K562 (cell line): Measurements from ENCODE around the gene ILKAP. TPM values are rescaled to one million over a fixed set of nuclear protein-coding genes. Genes with fewer than 3 reads are reported as not detected.
A peak's percentile ranks its signal among the peaks of the same experiment; 100 is the strongest.

ENCODE experiments used
- ATAC-seq: fragments of 200-7000 bp; cut with Tn5 transposase; 3 replicates; pipeline ENCODE4 v1.9.1; 2020; ENCODE audit warnings: moderate library complexity
- BruUV-seq: library from RNA; stranded (reverse); fragments of 400-500 nt; replicated peaks from 2 replicates; lab custom pipeline; 2021; lab: Mats Ljungman, UMichigan
- CTCF ChIA-PET: fragments of 300-600 bp; formaldehyde crosslinking; extraction: SDS; loops from one replicate; lab custom pipeline; 2021; ENCODE audit warnings: low intra/inter-chr PET ratio; lab: Yijun Ruan, JAX
- POLR2A ChIA-PET: fragments of 300-600, 350-650 bp; sonication (Branson Sonifier 250); formaldehyde crosslinking; extraction: SDS; loops from one replicate; lab custom pipeline; 2021; ENCODE audit warnings: antibody characterized with exemption, inconsistent platforms; lab: Yijun Ruan, JAX
- DNase-seq, 4 experiments: peaks; one replicate each; pipeline versions ENCODE4 v3.0.0 to v3.0.0-alpha.2; 2011 to 2018; ENCODE audit warnings: low spot score in 3 of 4, mixed read lengths in 3 of 4; ENCODE audit errors: extremely low read depth in 1 of 4
- FAIRE-seq: peaks from 2 replicates; lab custom pipeline; 2011; peaks lifted over from hg19 to GRCh38; lab: Jason Lieb, UNC
- H2AFZ ChIP-seq: 2 replicates; pipeline ENCODE4 v1.6.0; 2011; ENCODE audit warnings: low read depth, low read length, control low read depth, inconsistent platforms
- H3K27ac ChIP-seq: fragments of 200-600 bp; 3 replicates; pipeline ENCODE4 v1.8.0; 2011; ENCODE audit warnings: low read depth, mild to moderate bottlenecking, control low read depth, inconsistent platforms, low read length, moderate library complexity, mixed read lengths; ENCODE audit errors: extremely low read depth
- H3K27me3 ChIP-seq, 2 experiments: fragments of 300-600 bp in 1 of 2; 2 replicates in 1 of 2; 3 replicates in 1 of 2; pipeline versions ENCODE4 v1.6.0 to v1.8.0; 2011; ENCODE audit warnings: inconsistent platforms in 2 of 2, low read length in 2 of 2, mild to moderate bottlenecking in 1 of 2, mixed read lengths in 1 of 2, moderate library complexity in 1 of 2; ENCODE audit not compliant: control insufficient read depth in 2 of 2, insufficient read depth in 2 of 2
- H3K36me3 ChIP-seq: fragments of 300-600 bp; 3 replicates; pipeline ENCODE4 v1.8.0; 2011; ENCODE audit warnings: mild to moderate bottlenecking, low read length, inconsistent platforms; ENCODE audit not compliant: control insufficient read depth, insufficient read depth
- H3K4me1 ChIP-seq, 2 experiments: fragments of 200-600 bp in 1 of 2; replicated peaks in 1 of 2; 2 replicates in 1 of 2; 3 replicates in 1 of 2; pipeline versions ENCODE4 v1.5.1 to v1.8.0; 2011; ENCODE audit warnings: inconsistent platforms in 2 of 2, low read length in 2 of 2, mild to moderate bottlenecking in 1 of 2, mixed read lengths in 1 of 2, moderate library complexity in 1 of 2; ENCODE audit not compliant: control insufficient read depth in 2 of 2, insufficient read depth in 2 of 2
- H3K4me2 ChIP-seq: 2 replicates; pipeline ENCODE4 v1.6.1; 2011; ENCODE audit warnings: low read length, control low read depth, inconsistent platforms, mixed read lengths; ENCODE audit not compliant: insufficient read depth
- H3K4me3 ChIP-seq: fragments of 200-600 bp; sonication (generic), shearing (Covaris generic); 2 replicates; pipeline ENCODE4 v1.5.1; 2016; ENCODE audit warnings: control low read depth, inconsistent platforms
- H3K79me2 ChIP-seq: fragments of 200-600 bp; 3 replicates; pipeline ENCODE4 v1.8.0; 2011; ENCODE audit warnings: low read length, inconsistent platforms; ENCODE audit not compliant: control insufficient read depth, insufficient read depth
- H3K9ac ChIP-seq, 2 experiments: 2 replicates each; pipeline versions ENCODE4 v1.6.0 to v1.6.1; 2011; ENCODE audit warnings: low read depth in 2 of 2, low read length in 2 of 2, control low read depth in 1 of 2, inconsistent platforms in 1 of 2, mild to moderate bottlenecking in 1 of 2, mixed read lengths in 1 of 2; ENCODE audit not compliant: insufficient read depth in 1 of 2
- H3K9me1 ChIP-seq: one replicate; pipeline ENCODE4 v1.6.0; 2011; ENCODE audit warnings: inconsistent platforms, mild to moderate bottlenecking, low read length, moderate library complexity; ENCODE audit not compliant: control insufficient read depth, insufficient read depth
- H3K9me3 ChIP-seq: replicated peaks from 2 replicates; pipeline ENCODE4 v1.5.1; 2011; ENCODE audit warnings: low read depth, low read length, inconsistent platforms; ENCODE audit not compliant: control insufficient read depth, insufficient read depth
- H4K20me1 ChIP-seq: replicated peaks from 2 replicates; pipeline ENCODE4 v1.6.1; 2011; ENCODE audit warnings: low read length, inconsistent platforms, mixed read lengths; ENCODE audit not compliant: control insufficient read depth, insufficient read depth
- E2F6 ChIP-seq, 2 experiments: IDR thresholded peaks; 2 replicates each; pipeline ENCODE4 v1.6.1; 2011; ENCODE audit warnings: borderline replicate concordance in 1 of 2, control low read depth in 1 of 2, low read depth in 1 of 2, low read length in 1 of 2, mild to moderate bottlenecking in 1 of 2, mixed read lengths in 1 of 2, moderate library complexity in 1 of 2; ENCODE audit not compliant: insufficient read depth in 1 of 2, insufficient read length in 1 of 2, poor library complexity in 1 of 2, severe bottlenecking in 1 of 2; ENCODE audit errors: extremely low read depth in 1 of 2
- OTX1 ChIP-seq: fragments of 450-650 bp; formaldehyde crosslinking; IDR thresholded peaks from 2 replicates; pipeline ENCODE4 v1.4.0; 2022; ENCODE audit warnings: mild to moderate bottlenecking
- whole genome bisulfite sequencing: fragments of 100-300 bp; shearing (Covaris generic); methylation state at CpG from one replicate; pipeline ENCODE4 v1.1.6; 2016; ENCODE audit warnings: low coverage, mixed read lengths; ENCODE audit not compliant: insufficient coverage; ENCODE audit errors: missing lambda C conversion rate; 5-methylcytosine and 5-hydroxymethylcytosine counted together
- in situ Hi-C: fragments of 300-500 bp; cut with MboI; formaldehyde crosslinking; loops from 4 replicates; pipeline ENCODE4 v1.15.0; 2018; ENCODE audit warnings: inconsistent platforms, mixed read lengths
- intact Hi-C: fragments of 100-400 bp; cut with micrococcal nuclease; formaldehyde crosslinking; loops from 2 replicates; pipeline ENCODE4 v1.14.2; 2022
- polyA plus RNA-seq, 8 experiments: library from polyadenylated mRNA; depleted of rRNA in 4 of 8; stranded (reverse) in 5 of 8; unstranded in 3 of 8; fragments of >200 nt; fragmentation: Nextera tagmentation in 2 of 8; fragmentation: Illumina TruSeq in 1 of 8; extraction: Ambion mirVana in 2 of 8; extraction: Trizol in 1 of 8; gene quantifications; 2 replicates each; pipeline versions ENCODE4 v1.2.1 to v1.2.3, GENCODE V29; 2011 to 2014; ENCODE audit warnings: inconsistent platforms in 1 of 8, missing spikeins in 1 of 8
- total RNA-seq, 7 experiments: library from RNA; depleted of rRNA in 6 of 7; stranded (reverse); fragments of >200 nt in 6 of 7; fragmentation: Illumina TruSeq in 2 of 7; extraction: Trizol in 2 of 7; gene quantifications; 2 replicates each; pipeline versions ENCODE4 v1.2.1 to v1.2.3, GENCODE V29; 2011 to 2021; ENCODE audit warnings: low replicate concordance in 1 of 7

Gene ILKAP
- total and polyA plus RNA-seq, 9 of the 15 experiments (the other 6 are each of a cell fraction or from before 2014, with no cell fraction given): 3.1 to 43.9 (median 20.7) TPM

GRCh38 chr2:238130696-238131628 lies 72.5 kb downstream of the ILKAP start:
- Histone ChIP-seq H3K27me3 (peaks cover 5 to 49% of the 10 kb centered on the region in 2 experiments; a peak in 4 of 5 replicates), H4K20me1 (no peaks in the 10 kb centered on the region), H3K36me3 (no peaks in the 10 kb centered on the region), H3K9me3 (0 out of 2 replicates have a peak, but pooled peaks cover 2% of the 10 kb centered on the region), H3K27ac (no peak overlapping the region), H2AFZ (no peak overlapping the region), H3K4me1 (peaks cover 0 to 53% of the 10 kb centered on the region in 2 experiments; a peak in 3 of 5 replicates), H3K79me2 (no peaks in the 10 kb centered on the region), H3K4me2 (no peak overlapping the region), H3K4me3 (no peak overlapping the region), H3K9ac (no peak overlapping the region), H3K9me1 (no peaks in the 10 kb centered on the region)
- TF ChIP-seq OTX1 (CRISPR knock-in tag) (no peak), E2F6 (IDR thresholded peaks at IDR 0.05; ENCODE audit: borderline replicate concordance in 1 of 2, extremely low read depth in 1 of 2, insufficient read depth in 1 of 2, insufficient read length in 1 of 2, low read depth in 1 of 2, low read length in 1 of 2, poor library complexity in 1 of 2, severe bottlenecking in 1 of 2) (peak in 1 of 2 experiments; percentile 9)
- ChIA-PET POLR2A (interaction anchor here (0.7 kb wide), 1 partner anchor 256 kb away, joined by 4 read pairs; no protein-coding TSS in a partner anchor), CTCF (no interaction called here)
- ATAC-seq (peak; percentile 15; the same call in 1 of the 3 replicates), FAIRE-seq (no peak), DNase-seq (no peak)
- BruUV-seq: no TSS peak
- intact Hi-C loops (loop anchor here (10.0 kb wide), 1 partner anchor 276 kb away; the partner anchor contains the start of gene RAMP1), in situ Hi-C loops (no loop called here)
- 39% methylated on average over 24 of the region's 68 CpGs for WGBS
